D721Med (cell line): ENCODE data around the gene CLIP4.

Source experiments
- DNase-seq: peaks from one replicate; pipeline ENCODE4 v3.0.0; 2011; ENCODE audit warnings: low spot score; ENCODE audit not compliant: insufficient read length
- FAIRE-seq: peaks from 2 replicates; lab custom pipeline; 2011; peaks lifted over from hg19 to GRCh38; lab: Jason Lieb, UNC
- CTCF ChIP-seq: IDR thresholded peaks from 2 replicates; pipeline ENCODE4 v1.5.1; 2012; ENCODE audit warnings: mild to moderate bottlenecking, control low read depth; ENCODE audit not compliant: insufficient read depth; ENCODE audit errors: missing control alignments

Gene CLIP4

GRCh38 chr2:29225814-29226213 is 110.6 kb downstream of the CLIP4 start:
- no peak for TF ChIP-seq CTCF
- FAIRE-seq (no peak), DNase-seq (no peak)

- TF ChIP-seq CTCF, result no peak
- FAIRE-seq (no peak), DNase-seq (no peak)
Observed at GRCh38 chr2:29226375-29226774, 111.2 kb downstream of the CLIP4 start.

GRCh38 chr2:29226808-29227207 is 111.6 kb downstream of the CLIP4 start:
- FAIRE-seq (no peak), DNase-seq (no peak)
- no peak for TF ChIP-seq CTCF

GRCh38 chr2:29227935-29228675 is 112.9 kb downstream of the CLIP4 start:
- no peak for DNase-seq

GRCh38 chr2:29228947-29229346 is 113.7 kb downstream of the CLIP4 start:
- no peak for FAIRE-seq
- no peak for TF ChIP-seq CTCF
- no peak for DNase-seq

More at GRCh38 chr2:29227935-29228675, 112.9 kb downstream of the CLIP4 start:
- FAIRE-seq, result no peak
- no peak for TF ChIP-seq CTCF

GRCh38 chr2:29229640-29230039 is 114.4 kb downstream of the CLIP4 start:
- no peak for FAIRE-seq
- no peak for TF ChIP-seq CTCF
- no peak for DNase-seq

- no peak for FAIRE-seq
- no peak for DNase-seq
- TF ChIP-seq CTCF, result no peak
Observed at GRCh38 chr2:29232041-29232440, 116.8 kb downstream of the CLIP4 start.
